Body of pancreas (tissue), 4 donors: ENCODE measurements around the gene SPDYC. TPM values are rescaled to one million over a fixed set of nuclear protein-coding genes. Genes with fewer than 3 reads are reported as not detected.
A peak's percentile ranks its signal among the peaks of the same experiment; 100 is the strongest.

Experiments
- ATAC-seq: fragments of 150-250 bp; one replicate; pipeline ENCODE4 v1.9.1; 2016
- DNase-seq, 4 donors: peaks; one replicate each; pipeline ENCODE4 v3.0.0-alpha.2; 2019
- H3K27ac ChIP-seq, 4 donors: fragments of 200-600 bp; sonication (generic); 1 replicate in 3 of 4; 2 replicates in 1 of 4; pipeline versions ENCODE4 v1.5.1 to v1.6.1; 2016 to 2019; ENCODE audit warnings: mild to moderate bottlenecking in 1 of 4, mixed read lengths in 1 of 4, moderate library complexity in 1 of 4
- H3K27me3 ChIP-seq, 2 donors: fragments of 200-600 bp; sonication (generic); one replicate each; pipeline ENCODE4 v1.6.0; 2016; ENCODE audit warnings: mild to moderate bottlenecking in 1 of 2
- H3K36me3 ChIP-seq, 2 donors: fragments of 200-600 bp; sonication (generic); replicated peaks in 1 of 2; 2 replicates each; pipeline ENCODE4 v1.5.1; 2016; ENCODE audit warnings: low read depth in 2 of 2; ENCODE audit not compliant: insufficient read depth in 1 of 2
- H3K4me1 ChIP-seq: fragments of 200-600 bp; sonication (generic); one replicate; pipeline ENCODE4 v1.6.0; 2016
- H3K4me3 ChIP-seq, 2 donors: fragments of 200-600 bp; sonication (generic); 1 replicate in 1 of 2; 2 replicates in 1 of 2; pipeline ENCODE4 v1.5.1; 2016 to 2019
- H3K9me3 ChIP-seq, 3 donors: fragments of 200-600 bp; sonication (generic); 1 replicate in 2 of 3; 2 replicates in 1 of 3; pipeline ENCODE4 v1.5.1; 2016
- CTCF ChIP-seq, 7 experiments: fragments of 450-650 bp in 4 of 7; fragments of 200-600 bp in 3 of 7; sonication (generic) in 3 of 7; IDR thresholded peaks; one replicate each; pipeline ENCODE4 v1.5.1; 2016 to 2019; ENCODE audit warnings: antibody characterized with exemption in 7 of 7
- POLR2A ChIP-seq, 3 donors: fragments of 450-650 bp; IDR thresholded peaks; one replicate each; pipeline ENCODE4 v1.6.1; 2016; ENCODE audit warnings: antibody characterized with exemption in 3 of 3, mild to moderate bottlenecking in 2 of 3
- WGBS, 2 donors: methylation state at CpG; one replicate each; pipeline ENCODE4 v1.1.5; 2017; 5-methylcytosine and 5-hydroxymethylcytosine counted together
- intact Hi-C: fragments of 100-400 bp; cut with DNase I; formaldehyde crosslinking; loops from one replicate; pipeline ENCODE4 v1.15.1; 2023
- total RNA-seq, 2 donors: library from RNA; depleted of rRNA; stranded (reverse); fragments of >200 nt; gene quantifications; one replicate each; pipeline ENCODE4 v1.1.0, GENCODE V29; 2016

Gene SPDYC
- total RNA-seq, 2 donors from 2014 or later: not detected

GRCh38 chr11:65132238-65132987 lies 37.6 kb upstream of the SPDYC start:
- H3K9me3 ChIP-seq: no peaks in the 10 kb centered on the region
- DNase-seq (peak in 1 of 4 donors; percentile 11), ATAC-seq (no peak)
- H3K27me3 ChIP-seq: no peaks in the 10 kb centered on the region
- H3K36me3 ChIP-seq: peaks cover 30 to 41% of the 10 kb centered on the region in 2 donors
- peak overlapping the region in 3 of 4 donors; percentile 98 to 100 (median 99) for H3K27ac ChIP-seq
- no peak overlapping the region for H3K4me3 ChIP-seq
- intact Hi-C loops: loop anchor here (5.0 kb wide), 1 partner anchor 55 kb away; no protein-coding TSS in a partner anchor
- WGBS, 2 donors: 28 to 36% methylated on average over 9 to 10 of the region's 10 CpGs
- TF ChIP-seq CTCF (IDR thresholded peaks at IDR 0.05): no peak
- no peak for TF ChIP-seq POLR2A (IDR thresholded peaks at IDR 0.05)
- H3K4me1 ChIP-seq: peaks cover 49% of the 10 kb centered on the region

DNA sequence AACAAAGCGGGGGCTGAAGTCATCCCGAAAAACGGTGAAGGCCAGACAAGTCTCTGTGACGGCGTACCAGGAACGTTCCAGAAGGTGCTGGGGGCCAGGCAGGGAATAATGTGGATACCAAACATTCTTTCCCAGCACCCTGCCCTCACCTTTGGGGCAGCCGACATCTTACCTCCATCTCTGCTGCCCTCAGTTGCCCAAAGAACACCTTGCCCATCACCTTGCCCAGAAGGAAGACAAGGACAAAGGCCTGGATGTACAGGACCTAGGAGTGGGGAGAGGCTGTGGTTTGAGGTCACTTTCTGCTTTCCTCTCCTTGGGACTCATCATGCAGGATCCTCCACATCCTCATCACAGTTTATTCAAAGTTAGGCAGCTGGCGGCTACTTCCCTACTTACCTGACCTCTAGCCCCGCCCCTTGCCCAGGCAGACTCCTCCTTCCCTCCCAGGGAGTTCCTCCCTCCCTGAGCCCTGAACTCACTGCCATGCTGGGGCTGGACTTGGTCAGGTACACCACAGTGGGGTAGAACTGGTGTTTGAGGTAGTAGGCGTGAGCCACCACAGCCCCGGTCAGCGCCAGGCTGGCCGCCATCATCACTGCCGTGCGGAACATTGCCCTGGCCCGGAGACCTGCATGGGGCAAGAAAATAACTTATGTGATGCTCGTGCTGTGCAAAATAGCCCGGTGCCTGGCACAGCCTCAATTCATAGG lies 36.9 kb upstream of the SPDYC start:
- Histone ChIP-seq H3K9me3 (no peaks in the 10 kb centered on the region), H3K27ac (peak overlapping the region; percentile 98 to 100 (median 99)), H3K27me3 (no peaks in the 10 kb centered on the region), H3K36me3 (peaks cover 27 to 35% of the 10 kb centered on the region in 2 donors), H3K4me3 (peak overlapping the region; percentile 63 to 83), H3K4me1 (peaks cover 49% of the 10 kb centered on the region)
- ATAC-seq (peak; percentile 16), DNase-seq (peak; percentile 86 to 91 (median 91))
- intact Hi-C loops: loop anchor here (5.0 kb wide), 1 partner anchor 54 kb away; no protein-coding TSS in a partner anchor
- WGBS, 2 donors: 15 to 23% methylated on average over 13 to 18 of the region's 18 CpGs
- TF ChIP-seq CTCF (IDR thresholded peaks at IDR 0.05): no peak
- TF ChIP-seq POLR2A (IDR thresholded peaks at IDR 0.05): peak; percentile 25 to 61 (median 57)

DNA sequence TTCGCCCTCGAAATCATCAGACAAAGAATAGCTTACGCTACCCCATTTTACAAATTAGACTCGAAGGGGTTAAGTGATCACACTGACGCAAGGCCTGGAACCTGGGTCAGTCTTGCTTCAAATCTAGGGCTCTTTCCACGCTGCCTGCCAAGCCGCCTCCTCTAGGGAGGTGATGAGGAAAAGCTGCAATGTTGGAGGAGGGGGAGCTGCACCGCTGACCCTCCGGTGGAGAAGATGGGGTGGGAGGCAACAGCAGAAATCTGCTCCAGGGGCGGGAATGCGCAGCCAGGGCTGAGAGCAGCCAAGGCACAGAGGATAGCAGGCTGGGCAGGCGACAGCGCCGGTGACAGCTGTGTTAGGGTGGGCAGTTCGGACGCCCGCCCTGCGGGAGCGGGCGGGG lies 36.3 kb upstream of the SPDYC start:
- WGBS, 2 donors: 0 to 2% methylated on average over 11 to 19 of the region's 20 CpGs
- TF ChIP-seq POLR2A (IDR thresholded peaks at IDR 0.05): no peak
- TF ChIP-seq CTCF (IDR thresholded peaks at IDR 0.05): no peak
- DNase-seq (peak in 3 of 4 donors; percentile 52 to 64 (median 54)), ATAC-seq (no peak)
- Histone ChIP-seq H3K27ac (peak overlapping the region; percentile 98 to 100 (median 99)), H3K9me3 (no peaks in the 10 kb centered on the region), H3K36me3 (peaks cover 21 to 31% of the 10 kb centered on the region in 2 donors), H3K27me3 (no peaks in the 10 kb centered on the region), H3K4me3 (peak overlapping the region; percentile 63 to 83), H3K4me1 (peaks cover 49% of the 10 kb centered on the region)
- intact Hi-C loops: loop anchor here (5.0 kb wide), 1 partner anchor 54 kb away; no protein-coding TSS in a partner anchor

GRCh38 chr11:65134240-65134951 lies 35.6 kb upstream of the SPDYC start, which contains the start of gene SYVN1:
TSS of gene SYVN1 (minus strand) at chr11:65134519. CDS start at chr11:65133601, 918 bp downstream.
- Histone ChIP-seq H3K9me3 (no peaks in the 10 kb centered on the region), H3K36me3 (peaks cover 14 to 27% of the 10 kb centered on the region in 2 donors), H3K27me3 (no peaks in the 10 kb centered on the region), H3K4me1 (peaks cover 49% of the 10 kb centered on the region), H3K4me3 (peak within 1 kb of the TSS; percentile 63 to 83), H3K27ac (peak within 1 kb of the TSS; percentile 98 to 100 (median 99))
- intact Hi-C loops: loop anchor here (5.0 kb wide), 1 partner anchor 53 kb away; no protein-coding TSS in a partner anchor
- peak; percentile 92 to 94 (median 94) for DNase-seq
- peak; percentile 78 for ATAC-seq
- WGBS, 2 donors: 0% methylated on average over 8 to 43 of the region's 60 CpGs
- TF ChIP-seq CTCF (IDR thresholded peaks at IDR 0.05) (peak in 1 of 7 experiments; percentile 17), POLR2A (IDR thresholded peaks at IDR 0.05) (peak; percentile 96 to 99 (median 98))
